ENCODE data around the gene NLRC5.

Gene NLRC5

GRCh38 chr16:57126411-57126810, 137.1 kb downstream of the NLRC5 start:
- no peak for DNase-seq (ENCODE audit: low read depth)

- DNase-seq (ENCODE audit: low read depth): no peak
These were observed 137.8 kb downstream of the NLRC5 start for GRCh38 chr16:57127037-57127763.

GRCh38 chr16:57127836-57128235, 138.5 kb downstream of the NLRC5 start:
- no peak for DNase-seq (ENCODE audit: low read depth)

GRCh38 chr16:57128771-57129389, 139.5 kb downstream of the NLRC5 start:
- DNase-seq (ENCODE audit: low read depth): no peak

GRCh38 chr16:57130950-57131321, 141.6 kb downstream of the NLRC5 start:
- no peak for DNase-seq (ENCODE audit: low read depth)

GRCh38 chr16:57131351-57131970, 142.1 kb downstream of the NLRC5 start:
- DNase-seq (ENCODE audit: low read depth): no peak

- DNase-seq (ENCODE audit: low read depth): no peak
These were observed 143.1 kb downstream of the NLRC5 start for GRCh38 chr16:57132470-57132869.

GRCh38 chr16:57133031-57133430, 143.7 kb downstream of the NLRC5 start:
- DNase-seq (ENCODE audit: low read depth): no peak
